ENCODE measurements around the gene DEPP1.

The DEPP1 gene

DNA sequence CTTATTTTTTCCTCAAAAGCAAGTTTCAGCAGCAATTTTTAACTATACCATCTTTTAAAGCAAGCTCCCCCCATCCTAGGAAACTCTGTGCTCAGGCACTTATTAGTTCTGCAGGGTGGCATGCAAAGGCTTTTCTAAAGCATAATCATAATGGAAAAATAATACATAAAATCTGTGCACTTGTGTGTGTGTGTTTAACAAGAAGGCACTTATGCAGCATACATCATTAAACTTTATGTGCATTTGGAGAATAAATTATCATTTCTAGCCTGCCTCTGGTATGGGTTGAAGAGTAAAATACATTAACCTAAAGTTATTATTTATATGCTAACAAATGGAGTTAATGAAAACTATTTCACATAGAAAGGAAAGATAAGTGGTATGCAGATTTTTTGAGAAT is 24.6 kb downstream of the DEPP1 start:
- no peak for DNase-seq (ENCODE audit: low read depth in 2 of 2)

DNA sequence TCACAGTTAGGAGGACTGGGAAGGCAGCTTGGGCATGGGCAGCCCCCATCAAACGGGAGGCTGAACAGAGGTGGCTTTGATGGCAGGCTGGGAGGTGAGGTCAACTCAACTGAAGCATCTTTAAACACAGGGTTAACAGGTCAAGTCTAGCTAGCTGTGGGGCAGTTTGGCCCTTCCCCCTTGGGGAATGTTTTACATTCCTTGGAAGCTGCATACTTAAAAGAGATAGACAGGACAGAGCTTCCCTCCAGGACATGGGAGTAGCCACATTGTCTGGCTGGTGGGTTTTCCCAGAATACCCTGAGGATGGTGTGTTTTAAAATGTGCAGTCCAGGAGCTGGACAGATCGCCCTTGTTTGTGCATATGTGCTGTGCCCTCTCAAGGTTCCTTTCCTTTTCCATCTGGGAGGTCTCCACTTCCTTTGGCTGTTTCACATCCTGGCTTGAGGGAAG is 25.8 kb downstream of the DEPP1 start:
- no peak for DNase-seq (ENCODE audit: low read depth in 2 of 2)

DNA sequence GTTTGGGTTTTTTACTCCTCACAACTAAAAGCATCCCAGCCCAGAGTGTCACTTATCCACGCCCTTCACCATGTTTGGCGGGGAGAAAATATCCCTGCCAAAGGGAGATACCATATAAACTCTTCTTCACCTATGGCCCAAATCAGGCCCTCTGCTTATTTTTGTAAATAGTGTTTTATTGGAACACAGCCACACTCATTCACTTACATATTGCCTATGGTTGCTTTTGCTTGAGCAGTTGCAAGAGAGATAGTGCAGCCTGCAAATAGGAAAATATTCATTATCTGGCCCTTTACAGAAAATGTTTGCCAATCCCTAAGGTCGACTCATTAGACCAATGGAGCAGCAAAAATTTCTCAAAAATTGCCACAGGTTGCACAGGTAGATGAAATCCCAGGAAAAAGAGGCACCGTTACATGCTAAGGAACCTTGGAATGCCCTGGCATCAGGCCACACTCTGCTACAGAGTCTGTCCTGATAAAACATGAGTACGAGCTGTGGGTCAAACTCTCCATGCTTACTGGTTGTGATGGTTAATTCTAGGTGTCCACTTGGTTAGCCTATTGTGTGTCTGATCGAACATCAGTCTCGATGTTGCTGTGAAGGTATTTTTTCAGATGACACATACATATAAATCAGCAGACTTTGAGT is 26.9 kb downstream of the DEPP1 start:
- DNase-seq (ENCODE audit: low read depth in 2 of 2), result no peak

DNA sequence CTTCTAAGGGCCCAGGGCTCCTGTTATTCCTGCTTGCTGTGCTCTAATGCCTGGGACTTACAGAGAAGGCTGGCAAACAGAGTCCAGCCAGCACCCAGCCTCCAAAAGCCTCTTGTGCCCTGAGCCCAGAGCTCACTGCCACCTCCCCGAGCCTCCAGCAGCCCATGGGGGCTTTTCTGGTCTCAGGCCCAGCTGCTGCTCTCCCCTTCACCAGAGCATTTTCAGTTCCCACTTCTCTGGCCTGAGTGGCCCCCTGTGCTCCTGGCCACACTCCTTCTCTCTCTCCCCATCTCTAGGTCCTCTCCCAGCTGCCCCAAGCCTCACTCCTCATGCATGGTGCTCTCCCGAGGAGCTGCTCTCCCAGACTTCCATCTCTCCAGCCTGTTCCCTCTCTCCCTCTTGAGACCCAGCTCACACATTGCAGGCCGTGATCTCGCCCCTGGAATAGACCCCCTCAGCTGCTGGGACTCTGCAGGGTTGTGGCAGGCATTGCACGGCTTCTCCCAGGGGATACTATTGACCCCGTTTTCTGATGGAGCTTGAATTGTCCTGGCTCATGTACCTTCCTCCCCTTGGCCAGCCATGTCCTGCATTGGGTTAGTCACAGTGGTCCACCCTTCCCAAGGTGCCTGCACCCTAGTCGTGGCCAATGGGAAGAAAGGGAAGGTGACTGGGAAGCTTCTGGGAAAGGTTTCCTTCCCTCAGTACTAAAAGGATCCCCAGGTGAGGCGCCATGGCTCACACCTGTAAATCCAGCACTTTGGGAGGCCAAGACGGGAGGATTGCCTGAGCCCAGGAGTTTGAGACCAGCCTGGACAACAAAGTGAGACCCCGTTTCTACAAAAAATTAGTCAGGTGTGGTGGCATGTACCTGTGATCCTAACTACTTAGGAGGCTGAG is 28.0 kb downstream of the DEPP1 start:
- no peak for DNase-seq (ENCODE audit: low read depth in 2 of 2)

DNA sequence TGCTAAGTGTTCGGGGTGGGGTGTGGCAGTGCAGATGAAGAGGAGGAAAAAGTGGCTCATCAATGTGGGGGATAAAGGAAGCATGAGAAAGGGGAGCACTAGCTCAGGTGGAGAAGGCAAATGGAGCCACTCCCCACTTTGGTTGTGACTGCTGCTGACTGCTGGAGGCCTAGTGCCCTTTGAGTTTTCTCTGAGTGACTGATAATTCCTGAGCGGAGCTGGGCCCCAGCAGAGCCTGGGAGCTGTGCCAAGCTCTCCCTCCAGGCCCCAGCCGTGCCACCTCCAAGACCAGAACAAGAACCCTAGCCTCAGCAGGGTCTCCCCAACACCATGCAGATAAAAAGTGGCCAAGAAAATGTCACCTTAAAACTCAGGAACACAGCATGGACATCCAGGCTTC is 28.7 kb downstream of the DEPP1 start:
- DNase-seq (ENCODE audit: low read depth in 2 of 2), result no peak

DNA sequence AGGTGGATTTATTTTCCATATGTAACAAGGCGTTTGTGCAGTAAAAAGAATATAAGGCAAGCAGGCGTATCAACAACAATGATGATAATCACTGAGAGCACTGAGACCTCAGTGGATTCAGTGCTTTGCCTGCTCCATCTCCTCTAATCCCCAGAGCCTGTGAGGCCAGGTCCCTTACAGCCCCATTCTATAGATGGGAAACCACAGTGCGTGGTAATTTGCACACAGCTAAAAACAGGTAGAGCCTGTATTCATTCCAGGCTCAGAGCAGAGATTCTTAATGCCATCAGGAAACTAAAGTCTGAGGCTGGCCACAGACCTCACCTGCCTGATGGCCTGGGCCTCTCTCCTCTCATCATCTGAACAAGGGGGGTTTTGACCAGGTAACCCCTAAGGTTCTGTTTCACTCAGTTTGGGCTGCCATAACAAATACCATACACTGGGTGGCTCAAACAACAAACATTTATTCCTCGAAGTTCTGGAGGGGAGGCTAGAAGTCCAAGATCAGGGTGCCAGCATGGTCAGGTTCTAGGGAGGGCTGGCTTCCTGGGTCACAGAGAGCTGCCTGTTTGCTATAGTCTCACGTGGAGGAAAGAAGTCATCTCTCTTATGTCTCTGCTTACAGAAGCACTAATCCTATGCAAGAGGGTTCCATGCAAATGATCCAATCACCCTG is 29.3 kb downstream of the DEPP1 start:
- DNase-seq (ENCODE audit: low read depth in 2 of 2), result no peak

DNA sequence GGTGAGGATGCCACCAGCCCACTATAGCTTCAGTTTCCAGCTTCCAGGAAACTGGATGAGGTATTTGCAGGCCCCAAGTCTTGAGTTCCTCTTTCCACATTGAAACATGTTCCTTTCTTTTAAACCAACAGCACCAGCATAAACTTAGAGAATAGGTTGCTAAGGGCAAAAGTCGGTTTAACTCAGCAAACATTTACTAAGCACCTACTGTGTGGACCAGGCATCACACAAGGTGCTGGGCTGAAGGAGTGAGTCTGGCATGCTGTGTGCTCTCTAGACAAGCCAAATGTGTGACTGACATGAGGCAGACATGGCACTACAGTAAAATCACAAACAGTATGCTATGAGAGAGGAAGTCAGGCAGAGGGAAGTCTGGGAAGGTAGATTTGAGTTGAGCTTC is 30.0 kb downstream of the DEPP1 start:
- no peak for DNase-seq (ENCODE audit: low read depth in 2 of 2)

DNA sequence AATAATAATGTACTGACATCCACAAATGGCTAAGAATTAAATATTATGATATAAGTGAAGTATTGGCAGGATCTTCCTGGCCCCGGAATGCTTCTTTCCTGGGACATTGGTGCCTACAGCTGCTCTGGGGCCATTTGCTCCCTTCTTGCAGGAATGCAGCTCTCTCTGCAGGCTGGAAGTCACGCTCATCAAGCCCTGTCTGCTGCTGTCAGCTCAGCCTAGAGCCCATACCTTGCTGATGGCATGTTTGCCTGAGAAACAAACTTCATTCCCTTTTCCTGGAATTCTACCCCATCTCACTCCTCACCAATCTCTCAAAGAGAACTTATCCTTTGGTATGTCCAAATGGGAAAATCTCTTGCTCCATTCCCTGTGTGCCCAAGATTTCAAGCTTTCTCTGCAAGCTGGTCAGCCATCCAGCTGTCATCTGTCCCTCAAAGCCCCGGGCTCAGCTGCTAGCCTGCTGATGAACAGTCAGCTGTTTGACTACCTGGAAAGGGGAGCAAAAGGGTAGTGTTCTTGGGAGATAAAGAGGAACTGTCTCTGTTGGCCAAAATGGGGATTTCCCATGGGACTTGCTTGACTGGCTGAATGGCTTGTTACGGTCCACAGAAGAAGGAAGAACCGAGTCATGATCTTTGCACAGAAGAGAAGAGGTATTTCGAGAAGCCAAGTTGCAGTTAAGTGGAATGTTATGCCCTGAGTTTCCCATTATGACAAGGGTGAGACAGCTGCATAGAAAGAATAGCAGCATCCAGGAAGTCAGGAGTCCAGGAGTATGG is 31.0 kb downstream of the DEPP1 start:
- DNase-seq (ENCODE audit: low read depth in 2 of 2), result no peak

DNA sequence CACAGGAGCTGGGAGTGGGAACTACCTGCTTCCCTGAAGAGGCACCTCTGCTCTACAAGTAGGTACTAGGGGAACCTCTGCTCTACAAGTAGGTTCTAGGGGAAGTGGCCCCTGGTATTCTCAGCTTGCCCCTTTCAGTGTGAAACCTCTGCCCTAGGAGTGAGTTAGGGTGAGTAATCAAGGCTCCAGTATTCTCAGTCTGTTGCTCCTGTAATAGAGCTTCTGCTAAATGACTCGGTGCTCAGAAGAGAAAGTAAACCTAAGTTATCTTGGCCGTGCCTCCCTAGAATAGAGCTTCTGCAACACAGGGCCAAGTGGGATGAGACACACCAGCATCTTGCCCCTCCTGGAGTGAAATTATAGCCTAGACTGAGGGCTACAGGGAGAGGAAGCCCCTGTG is 32.4 kb downstream of the DEPP1 start:
- no peak for DNase-seq (ENCODE audit: low read depth in 2 of 2)

DNA sequence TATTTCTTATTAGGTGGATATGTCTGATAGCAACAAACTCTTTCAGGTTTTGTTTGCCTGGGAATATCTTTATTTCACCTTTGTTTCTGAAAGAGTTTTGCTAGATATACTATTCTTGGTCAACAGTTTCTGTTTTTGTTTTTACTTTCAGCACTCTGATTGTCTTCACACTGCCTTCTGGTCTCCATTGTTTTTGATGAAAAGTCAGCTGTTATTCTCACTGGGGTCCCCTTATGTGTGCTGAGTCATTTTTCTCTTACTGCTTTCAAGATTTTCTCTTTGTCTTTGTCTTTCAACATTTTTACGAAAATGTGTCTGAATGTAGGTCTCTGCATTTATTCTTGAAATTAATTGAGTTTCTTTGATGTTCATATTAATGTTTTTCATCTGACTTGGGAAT is 34.3 kb downstream of the DEPP1 start:
- no peak for DNase-seq (ENCODE audit: low read depth in 2 of 2)

DNA sequence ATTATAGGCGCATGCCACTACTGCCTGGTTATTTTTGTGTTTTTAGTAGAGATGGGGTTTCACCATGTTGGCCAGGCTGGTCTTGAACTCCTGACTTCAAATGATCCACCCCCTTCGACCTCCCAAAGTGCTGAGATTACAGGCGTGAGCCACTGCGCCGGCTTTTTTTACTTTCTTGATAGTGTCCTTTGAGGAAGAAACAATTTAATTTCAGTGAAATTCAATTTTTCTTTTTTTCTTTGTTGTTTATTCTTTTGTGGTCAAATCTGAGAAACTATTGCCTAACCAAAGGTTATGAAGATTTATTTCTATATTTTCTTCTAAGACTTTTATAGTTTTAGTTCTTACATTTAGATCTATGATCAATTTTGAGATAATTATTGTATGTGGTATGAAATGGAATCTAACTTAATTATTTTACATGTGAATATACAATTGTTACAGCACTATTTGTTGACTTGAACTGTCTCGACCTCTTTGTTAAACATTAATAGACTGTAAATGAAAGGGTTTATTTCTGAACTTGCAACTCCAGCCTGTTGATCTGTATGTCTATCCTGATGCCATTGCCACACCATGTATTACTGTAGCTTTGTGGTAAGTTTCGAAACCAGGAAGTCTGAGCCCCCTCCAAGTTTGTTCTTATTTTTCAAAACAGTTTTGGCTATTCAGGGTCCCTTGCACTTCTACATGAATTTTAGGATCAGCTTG is 38.8 kb downstream of the DEPP1 start:
- no peak for DNase-seq (ENCODE audit: low read depth in 2 of 2)

DNA sequence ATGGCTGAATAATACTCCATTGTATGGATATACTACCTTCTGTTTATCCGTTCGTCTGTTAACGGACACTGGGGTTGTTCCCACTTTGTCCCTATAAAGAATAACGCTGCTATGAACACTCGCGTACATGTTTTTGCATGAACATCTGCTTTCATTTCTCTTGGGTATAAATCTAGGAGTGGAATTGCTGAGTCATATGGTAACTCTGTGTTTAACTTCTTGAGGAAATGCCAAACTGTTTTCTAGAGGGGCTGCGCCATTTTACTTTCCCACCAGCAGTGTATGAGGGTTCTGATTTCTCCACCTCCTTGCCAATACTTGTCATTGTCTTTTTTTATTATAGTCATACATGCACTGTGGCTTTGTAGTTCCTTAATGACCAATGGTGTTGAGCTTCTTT is 39.7 kb downstream of the DEPP1 start:
- DNase-seq (ENCODE audit: low read depth in 2 of 2), result no peak

DNA sequence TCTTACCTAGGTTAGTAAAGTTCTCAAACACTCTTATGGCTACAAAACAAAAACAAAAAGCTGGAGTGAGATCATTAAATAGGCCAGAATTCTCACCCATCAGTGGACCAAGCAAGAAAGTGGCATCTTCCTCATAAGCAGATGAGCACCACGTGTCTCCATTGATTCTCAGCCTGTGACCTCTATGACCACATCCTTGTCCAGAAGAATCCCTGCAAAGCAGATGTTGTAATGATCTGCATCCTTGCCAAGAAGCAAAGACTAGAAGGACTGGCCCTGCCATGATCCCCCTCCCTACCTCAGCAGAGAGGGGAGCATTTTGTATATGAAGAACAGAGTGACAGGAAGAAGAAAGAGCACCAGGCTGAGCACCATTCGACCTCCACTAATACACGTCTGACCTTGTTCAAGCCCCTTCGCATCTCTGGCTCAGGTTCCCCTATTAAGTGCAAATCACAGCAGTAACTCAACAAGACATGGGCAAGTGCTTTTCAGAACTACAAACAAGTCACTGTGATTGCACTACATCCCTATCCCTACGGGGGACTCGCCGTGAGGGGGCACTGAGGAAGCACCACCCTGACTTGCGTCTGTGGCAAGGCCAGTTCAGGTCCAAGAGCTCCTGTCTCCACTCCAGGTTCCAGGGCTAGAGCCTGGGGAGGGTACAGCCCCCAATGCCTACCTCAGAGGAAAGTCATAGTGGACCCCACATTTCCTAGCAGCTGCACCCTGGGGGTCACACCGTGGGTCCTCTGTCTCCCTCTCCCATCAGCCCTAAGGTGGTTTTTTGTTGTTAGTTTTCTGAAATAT is 41.2 kb downstream of the DEPP1 start:
- no peak for DNase-seq (ENCODE audit: low read depth in 2 of 2)

DNA sequence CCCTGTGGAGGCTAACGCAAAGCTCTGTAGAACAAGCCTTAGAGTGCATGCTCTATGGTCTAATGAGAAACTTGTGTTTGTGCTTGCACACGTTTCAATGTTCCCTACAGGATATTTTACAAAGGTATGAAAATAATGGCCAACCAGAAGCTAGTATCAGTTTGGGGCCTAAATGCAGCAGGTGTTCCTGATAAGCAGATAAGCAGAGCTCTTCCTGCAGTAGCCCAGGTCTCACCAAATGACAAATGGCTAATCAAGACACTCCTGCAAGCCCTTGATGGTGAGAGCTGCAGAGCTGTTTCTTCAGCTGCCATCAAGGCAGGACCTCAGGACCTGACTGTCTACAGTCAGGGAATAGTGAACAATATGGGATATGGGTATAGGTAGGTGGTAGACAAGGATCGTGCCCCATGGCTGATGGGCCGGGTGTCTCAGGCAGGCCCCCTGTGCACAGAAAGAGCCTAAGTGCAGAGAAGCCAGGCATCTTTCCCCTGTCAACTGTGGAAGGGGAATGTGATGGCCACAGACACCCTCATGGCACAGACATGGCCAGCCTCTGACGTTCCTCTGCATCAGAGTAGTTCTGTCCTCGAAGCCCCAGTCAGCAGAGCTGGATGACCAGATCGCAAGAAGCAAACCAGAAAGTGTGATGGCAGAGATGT is 42.2 kb downstream of the DEPP1 start:
- no peak for DNase-seq (ENCODE audit: low read depth in 2 of 2)

DNA sequence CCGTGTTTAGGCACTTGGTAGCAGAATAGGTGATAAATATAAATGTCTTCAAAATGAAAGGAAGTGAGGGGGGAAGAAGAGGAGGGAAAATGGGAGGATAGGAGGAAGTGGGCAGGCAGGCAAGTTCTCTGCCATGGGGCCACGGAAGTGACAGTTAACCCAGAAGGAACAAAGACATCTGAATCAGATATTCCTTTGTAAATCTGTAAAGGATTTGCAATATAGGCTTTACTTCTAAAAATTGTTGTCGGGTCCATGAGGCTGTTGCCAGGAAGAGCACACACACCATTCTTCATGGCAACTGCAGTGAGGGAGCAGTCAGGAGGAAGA is 42.7 kb downstream of the DEPP1 start:
- no peak for DNase-seq (ENCODE audit: low read depth in 2 of 2)

DNA sequence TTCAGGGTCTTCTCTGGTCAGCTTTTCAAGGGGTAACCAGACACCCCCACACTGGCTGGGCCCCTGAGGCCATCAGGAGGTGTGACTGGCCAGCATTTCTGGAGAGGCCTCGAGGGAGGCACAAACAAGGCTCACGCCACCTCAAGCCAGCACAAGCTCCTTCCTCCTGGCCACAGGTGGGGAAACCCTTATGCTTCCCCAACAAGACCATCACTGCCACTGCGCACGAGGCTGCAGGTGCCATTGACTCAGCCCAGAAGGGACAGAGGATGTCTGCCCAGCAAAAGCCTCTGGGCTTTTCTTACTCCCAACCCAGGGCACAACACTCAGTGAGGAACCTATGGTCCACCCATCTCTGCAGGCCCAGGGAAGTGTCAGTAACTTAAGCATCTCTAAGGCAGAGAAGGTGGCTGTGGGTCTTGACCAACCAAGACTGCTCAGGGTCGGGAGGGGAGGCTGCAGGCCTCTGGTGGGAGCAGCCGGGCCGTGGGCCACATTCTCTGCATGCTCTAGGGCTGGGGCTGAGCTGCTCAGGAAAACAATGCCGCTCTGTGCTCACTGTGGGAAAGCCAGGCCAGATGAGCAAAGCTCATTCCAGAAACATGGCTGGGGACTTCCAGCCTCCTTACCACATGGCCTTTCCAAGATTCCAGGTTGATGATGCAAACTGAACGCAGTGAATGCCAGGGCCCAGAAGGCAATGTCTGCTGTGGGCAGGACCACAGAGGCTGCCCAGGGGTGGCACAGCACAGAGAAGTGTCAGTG is 43.2 kb downstream of the DEPP1 start:
- DNase-seq (ENCODE audit: low read depth in 2 of 2), result no peak

DNA sequence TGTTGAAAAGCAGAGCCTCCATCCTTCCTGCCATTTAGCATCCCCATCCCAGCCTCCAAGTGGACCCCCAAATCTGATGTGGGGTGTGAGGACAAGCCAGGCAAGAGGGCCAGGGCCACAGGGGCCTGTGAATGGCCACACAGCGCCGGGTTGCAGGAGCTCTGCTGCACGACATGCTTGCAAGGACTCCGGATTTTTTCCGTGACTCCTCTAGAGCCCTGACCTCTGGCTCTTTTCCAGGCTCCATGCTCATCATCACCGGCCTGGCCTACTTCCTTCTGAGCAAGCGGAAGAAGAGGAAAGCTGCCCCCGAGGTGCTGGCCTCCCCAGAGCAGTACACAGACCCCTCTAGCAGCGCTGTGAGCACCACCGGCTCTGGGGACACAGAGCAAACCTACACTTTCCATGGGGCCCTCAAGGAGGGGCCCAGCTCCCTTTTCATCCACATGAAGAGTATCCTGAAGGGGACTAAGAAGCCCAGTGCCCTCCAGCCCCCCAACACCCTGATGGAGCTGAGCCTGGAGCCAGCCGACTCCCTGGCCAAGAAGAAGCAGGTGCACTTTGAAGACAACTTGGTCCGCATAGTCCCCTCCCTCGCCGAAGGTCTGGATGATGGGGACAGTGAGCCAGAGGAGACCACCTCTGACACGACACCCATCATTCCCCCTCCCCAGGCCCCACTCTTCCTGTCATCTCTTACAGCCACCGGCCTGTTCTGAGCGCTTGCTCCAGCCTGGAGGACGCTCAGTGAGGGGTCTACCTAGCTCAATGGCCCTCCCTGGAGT is 44.0 kb downstream of the DEPP1 start:
- no peak for DNase-seq (ENCODE audit: low read depth in 2 of 2)
